GM12875 (cell line): ENCODE measurements around the gene IL36G.

Source experiments
- H3K4me3 ChIP-seq: one replicate; pipeline ENCODE4 v1.5.1; 2011; ENCODE audit warnings: low read depth, low read length, control low read depth
- TF ChIP-seq, protein P1 (sequence below): IDR thresholded peaks from 2 replicates; pipeline ENCODE4 v1.5.1; 2011; ENCODE audit warnings: low read depth, mild to moderate bottlenecking, control low read depth, inconsistent platforms, low read length, moderate library complexity, borderline replicate concordance; ENCODE audit not compliant: insufficient read depth

Gene IL36G

DNA sequence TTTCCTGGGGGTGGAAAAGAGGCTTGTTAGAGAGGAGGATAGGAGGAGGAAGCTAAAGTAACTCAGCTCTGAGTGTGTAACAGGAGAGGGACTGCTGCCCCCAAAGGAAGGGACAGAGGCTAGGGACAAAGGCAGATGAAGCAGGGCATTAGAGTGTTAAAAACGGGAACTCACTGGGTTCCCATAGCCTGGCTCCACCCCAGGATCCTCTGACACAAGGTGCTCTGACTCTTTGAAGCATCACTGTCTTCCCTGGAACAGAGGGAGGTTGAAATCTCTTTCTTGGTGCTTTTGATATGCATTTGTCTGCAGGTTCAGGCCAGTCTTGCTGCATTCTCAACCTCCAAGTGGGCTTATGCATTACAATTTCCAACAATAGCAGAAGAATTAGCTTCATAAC, 50.3 kb downstream of the IL36G start:
- H3K4me3 ChIP-seq: no peak overlapping the region
- TF ChIP-seq, protein P1, sequence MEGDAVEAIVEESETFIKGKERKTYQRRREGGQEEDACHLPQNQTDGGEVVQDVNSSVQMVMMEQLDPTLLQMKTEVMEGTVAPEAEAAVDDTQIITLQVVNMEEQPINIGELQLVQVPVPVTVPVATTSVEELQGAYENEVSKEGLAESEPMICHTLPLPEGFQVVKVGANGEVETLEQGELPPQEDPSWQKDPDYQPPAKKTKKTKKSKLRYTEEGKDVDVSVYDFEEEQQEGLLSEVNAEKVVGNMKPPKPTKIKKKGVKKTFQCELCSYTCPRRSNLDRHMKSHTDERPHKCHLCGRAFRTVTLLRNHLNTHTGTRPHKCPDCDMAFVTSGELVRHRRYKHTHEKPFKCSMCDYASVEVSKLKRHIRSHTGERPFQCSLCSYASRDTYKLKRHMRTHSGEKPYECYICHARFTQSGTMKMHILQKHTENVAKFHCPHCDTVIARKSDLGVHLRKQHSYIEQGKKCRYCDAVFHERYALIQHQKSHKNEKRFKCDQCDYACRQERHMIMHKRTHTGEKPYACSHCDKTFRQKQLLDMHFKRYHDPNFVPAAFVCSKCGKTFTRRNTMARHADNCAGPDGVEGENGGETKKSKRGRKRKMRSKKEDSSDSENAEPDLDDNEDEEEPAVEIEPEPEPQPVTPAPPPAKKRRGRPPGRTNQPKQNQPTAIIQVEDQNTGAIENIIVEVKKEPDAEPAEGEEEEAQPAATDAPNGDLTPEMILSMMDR: no peak

DNA sequence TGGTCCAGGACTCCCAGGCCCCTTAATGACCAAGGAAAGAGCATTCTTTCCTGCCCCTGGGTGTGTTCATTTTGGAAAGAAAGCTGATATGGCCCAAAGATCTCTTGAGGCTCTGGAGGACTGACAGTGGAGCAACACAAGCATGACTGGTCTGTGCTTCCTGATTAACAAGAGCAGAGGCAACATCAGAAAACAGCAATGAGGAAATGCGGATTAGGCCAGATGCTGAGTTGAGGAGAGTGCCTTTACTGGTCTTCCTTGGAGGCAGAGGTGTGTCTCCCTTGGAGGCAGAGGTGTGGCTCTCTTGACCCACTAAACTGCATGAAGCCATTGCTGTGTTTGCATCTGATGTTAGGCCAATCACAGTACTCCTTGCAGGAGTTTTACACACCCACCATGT, 54.9 kb downstream of the IL36G start:
- no peak overlapping the region for H3K4me3 ChIP-seq
- TF ChIP-seq, protein P1: no peak

DNA sequence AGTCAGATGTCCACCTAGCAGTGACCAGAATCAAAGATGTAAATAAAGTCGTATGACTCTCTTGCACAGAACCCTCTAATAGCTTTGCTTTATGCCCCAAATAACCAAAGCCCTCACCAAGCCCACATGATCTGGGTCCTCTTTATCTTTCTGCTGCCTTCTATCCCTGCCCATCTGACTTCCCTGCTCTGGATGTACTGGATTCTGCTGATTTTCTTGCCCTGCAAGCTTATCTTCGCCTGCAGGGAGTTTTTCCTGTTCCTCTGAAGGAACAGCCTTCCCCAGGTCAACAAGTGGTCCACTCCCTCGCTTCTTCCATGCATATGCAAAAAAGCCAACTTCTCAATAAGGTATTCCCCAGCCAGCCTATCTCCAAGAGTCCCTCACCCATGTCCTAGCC, 56.2 kb downstream of the IL36G start:
- no peak overlapping the region for H3K4me3 ChIP-seq
- TF ChIP-seq, protein P1: no peak
